ENCODE results near the gene SHOC2.

Gene SHOC2

DNA sequence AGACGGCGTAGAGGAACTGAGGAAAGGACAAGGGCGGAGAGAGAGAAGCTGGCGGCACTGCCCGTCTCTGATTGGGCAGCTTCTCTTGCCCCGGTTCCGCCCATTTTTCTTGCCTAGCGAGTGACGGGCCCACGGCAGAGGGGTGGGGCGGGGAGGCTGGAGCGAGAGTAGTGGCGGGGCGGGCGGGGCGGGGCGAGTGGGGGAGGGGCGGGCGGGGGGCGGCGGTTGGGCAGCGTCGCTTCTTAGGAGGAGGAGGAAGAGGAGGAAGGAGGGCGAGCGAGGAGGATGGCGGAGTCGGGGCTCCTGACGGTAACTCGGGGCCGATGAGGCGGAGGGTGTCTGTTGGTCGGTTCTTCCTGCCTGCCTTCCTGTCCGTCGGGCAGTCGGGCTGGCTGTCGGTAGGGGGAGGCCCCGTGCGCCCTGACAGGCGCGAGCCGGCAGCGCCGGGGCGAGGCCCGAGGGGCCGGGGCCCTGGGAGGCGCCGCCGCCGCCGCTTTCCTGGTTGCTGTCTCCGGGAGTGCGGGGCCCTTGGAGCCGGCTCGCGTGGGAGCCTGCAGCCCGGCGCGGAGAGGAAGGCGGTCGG lies at the start of gene SHOC2:
Gene SHOC2 (plus strand): TSS at position 256 of the 583 bp plus-strand sequence. CDS start 44,755 bp downstream, outside the sequence.
- peak; percentile 57 for DNase-seq (ENCODE audit: low spot score)

DNA sequence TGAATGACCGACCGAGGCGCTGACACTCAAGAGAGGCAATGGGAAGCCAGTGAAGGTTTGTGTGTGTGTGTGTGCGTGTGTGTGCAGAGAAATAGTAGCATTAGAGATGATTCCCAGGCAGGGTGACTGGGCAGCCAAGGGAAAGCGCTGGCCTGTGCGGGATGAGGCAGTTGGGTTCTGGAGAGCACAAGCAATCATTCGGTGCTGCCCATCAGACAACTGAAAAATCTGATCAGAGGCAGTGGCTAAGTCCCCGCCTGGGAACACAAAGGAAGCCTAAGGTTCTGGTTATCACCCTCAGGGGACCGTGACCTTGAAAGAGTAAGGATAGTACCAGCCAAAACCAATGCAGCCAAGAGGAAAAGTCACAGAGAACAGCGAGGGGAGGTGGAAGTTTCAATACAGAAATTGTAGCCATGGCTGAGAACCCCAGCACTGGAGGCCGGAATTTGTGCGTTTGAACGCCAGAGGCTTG lies 48.5 kb upstream of the SHOC2 start:
- no peak for DNase-seq (ENCODE audit: low spot score)

DNA sequence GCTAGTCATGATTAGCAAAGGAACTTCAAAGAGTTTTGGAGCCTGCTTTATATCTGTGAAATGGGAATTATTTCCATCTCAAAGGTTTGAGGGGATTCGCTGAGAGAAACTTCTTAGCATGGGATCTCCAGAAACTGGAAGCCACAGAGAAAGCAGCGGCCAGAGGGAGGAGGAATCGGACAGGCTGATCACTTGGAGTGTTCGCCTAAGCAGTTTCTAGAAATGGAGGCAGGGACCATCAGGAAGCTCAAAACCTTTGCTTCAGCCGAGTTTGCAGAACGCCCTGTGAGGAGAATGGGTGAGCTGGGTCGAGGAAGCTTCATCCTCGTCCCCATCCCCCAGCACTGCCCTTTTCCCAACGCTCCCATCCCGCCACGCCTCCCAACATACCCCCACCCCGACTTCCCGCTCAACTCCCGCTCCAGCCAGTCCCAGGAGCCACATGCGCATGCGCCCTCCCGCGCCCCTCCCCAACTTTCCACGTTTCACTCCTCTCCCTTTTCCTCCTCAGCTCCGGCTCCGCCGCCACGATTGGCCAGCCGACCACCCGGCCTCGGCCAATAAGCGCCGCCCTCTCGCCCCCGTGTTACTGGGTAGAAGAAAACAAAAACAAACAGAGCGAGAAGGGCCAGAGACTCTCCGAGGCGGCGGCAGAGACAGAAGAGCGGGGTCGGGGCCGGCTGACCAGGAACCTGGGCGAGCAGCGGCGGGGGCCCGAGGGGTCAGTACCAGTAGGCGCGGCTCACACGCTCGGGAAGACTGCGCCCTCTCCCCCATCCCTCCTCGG lies 47.9 kb upstream of the SHOC2 start, which contains the start of gene PDCD4:
Gene PDCD4 (plus strand): TSS at position 631 of the 787 bp plus-strand sequence. CDS start 4,100 bp downstream, outside the sequence.
- peak; percentile 92 for DNase-seq (ENCODE audit: low spot score)

DNA sequence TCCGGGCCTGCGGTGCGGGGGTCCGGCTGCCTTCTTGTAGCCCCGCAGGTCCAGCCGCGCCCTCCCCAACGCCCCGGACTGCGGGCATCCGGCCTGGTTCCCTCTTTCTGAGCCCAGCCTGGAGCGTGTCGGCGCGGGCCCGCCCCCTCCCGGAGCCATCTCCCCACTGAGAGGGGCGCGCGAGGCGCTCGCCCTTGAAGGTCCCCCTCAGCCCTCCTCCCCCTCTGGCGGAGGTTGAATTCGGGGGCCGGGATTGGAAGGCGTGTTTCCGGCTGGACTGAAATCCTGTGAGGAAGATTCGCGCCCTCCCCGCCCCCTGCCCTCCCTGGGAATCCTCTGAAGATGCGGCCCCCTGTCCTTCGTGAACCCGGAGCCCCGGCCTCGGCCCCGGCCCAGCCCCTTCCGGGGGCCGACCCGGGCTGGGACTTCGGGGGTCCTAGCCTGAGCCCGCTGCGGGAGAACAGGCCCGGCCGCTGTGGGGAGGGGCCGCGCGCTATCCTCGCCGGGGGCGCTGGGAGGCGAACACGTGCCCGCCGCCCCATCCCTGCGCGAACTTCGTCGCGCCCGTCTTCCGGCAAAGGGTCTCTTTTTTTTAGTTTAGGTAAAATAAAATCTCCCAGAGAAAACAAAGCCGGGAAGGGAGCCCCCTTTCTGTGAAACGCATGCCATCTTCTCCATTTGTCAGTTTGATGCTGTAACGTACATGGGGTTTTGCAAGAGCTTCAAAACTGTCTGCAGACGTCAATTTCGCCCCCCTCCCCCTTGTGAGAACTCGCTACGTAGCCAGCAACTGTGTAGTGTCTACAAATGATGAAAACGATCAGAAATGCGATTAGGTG lies 47.0 kb upstream of the SHOC2 start:
- DNase-seq (ENCODE audit: low spot score): peak; percentile 28

DNA sequence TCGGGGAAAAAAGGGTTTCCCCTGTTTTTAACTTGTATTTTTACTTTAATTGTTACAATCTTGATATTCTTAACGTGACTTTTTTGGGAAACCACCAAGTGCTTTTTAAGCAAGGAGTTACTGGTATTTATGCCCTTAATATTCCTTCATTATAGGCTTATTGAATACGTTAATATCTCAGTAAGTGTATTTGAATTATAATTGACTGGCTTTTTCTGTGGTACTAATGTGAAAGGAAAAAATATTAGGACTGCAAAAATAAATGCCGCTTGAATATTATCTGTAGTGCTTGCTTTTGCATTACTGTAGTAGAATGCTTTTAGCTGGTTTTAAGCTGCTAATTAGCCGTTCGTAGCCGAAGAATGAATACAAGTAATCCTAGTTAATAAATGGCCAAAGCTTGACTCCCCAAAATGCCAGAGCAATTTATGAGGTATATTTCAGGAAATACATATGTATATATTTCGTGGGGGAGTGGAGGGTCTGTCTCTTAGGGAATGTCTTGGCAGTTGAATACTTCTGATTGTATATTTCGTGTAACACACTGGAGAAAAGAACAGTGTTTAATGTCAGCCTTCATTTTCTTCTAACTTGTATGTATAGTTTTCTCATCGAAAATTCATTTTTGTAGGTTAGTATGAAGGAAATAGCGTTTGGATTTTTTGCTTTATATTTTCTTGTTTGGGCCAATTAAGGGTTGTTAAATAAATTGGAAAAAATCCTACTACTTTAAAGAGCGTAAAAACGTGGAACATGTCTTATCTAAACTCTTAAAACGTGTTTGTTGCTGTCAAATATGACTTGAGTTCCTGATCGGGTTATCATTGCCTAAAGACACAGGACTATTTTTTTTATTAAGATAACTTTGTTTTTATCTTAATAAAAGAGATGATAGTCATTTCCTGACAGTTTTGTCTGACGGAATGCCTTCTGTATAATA lies 46.1 kb upstream of the SHOC2 start:
- no peak for DNase-seq (ENCODE audit: low spot score)

DNA sequence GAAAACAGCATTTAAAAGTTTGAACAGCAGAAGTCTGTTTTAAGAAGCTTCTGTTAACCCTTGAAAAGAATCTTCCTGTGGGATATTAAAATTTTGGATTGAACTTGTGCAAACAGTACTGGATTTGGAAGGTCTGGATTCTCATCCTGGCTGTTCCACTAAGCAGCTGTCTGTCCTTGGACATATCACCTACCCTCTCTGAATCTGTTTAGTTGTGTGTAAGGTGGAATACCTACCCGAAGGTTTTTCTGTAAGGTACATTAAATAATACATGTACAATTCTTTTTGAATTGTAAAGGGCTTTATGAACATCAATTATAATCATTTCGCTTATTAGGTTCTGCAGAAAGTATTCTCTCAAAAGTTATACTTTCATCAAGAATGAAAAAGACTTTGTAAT lies 45.5 kb upstream of the SHOC2 start:
- no peak for DNase-seq (ENCODE audit: low spot score)

DNA sequence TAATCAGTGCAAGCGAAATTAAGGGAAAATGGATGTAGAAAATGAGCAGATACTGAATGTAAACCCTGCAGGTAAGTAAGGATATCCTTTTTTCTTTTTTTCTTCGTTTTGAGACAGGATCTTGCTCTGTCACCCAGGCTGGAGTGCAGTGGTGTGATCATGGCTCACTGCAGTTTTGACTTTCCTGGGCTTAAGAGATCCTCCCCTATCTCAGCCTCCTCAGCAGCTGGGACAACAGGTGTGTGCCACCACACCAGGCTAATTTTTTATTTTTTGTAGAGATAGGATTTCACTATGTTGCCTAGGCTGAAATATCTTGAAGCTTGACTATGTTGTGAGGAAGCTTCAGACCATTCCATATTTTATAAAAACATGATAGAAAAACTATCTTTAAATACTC lies 43.4 kb upstream of the SHOC2 start:
- DNase-seq (ENCODE audit: low spot score): no peak

DNA sequence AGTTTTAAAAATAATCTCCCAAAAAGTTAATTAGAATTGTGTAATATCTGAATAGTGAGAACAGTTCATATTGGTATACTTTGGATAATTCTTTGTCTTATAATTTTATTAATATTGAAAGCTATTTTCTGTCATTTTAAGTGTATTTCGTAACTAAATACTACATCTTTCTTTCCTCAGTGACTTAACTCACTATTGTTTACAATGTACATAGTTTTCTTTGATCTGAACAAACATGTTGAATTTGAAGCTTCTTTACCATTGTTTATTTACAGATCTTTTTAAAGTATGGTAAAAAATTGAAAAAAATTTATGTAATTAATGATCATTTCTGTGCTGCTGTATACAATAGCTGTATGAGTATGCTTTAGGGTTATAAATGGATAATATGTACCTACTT lies 42.6 kb upstream of the SHOC2 start:
- DNase-seq (ENCODE audit: low spot score): no peak

DNA sequence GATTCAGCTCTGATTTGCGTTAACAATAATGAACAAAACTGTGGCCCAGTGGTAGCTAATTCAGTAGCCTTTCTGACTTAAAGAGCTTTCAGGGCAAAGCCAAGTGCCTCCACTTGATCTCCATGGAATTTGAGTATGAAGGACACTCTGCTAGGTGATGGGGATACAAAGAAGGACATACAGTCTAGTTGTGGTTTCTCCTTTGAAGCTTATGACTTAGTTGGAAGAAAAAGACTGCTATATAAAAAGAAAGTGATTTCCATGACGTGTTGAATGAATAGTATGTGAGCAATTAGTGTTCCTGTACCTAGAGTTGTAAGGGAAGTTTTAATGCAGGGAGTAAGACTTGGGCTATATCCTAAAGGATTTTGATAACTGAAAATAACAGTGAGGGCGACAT lies 39.4 kb upstream of the SHOC2 start:
- no peak for DNase-seq (ENCODE audit: low spot score)

DNA sequence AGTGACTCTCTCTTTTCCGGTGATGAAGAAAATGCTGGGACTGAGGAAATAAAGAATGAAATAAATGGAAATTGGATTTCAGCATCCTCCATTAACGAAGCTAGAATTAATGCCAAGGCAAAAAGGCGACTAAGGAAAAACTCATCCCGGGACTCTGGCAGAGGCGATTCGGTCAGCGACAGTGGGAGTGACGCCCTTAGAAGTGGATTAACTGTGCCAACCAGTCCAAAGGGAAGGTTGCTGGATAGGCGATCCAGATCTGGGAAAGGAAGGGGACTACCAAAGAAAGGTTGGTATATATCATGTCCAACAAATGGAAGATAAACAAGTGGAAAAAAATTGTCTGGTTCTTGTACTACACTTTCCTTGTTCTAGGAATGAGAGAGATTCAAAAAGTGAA lies 38.2 kb upstream of the SHOC2 start:
- no peak for DNase-seq (ENCODE audit: low spot score)

DNA sequence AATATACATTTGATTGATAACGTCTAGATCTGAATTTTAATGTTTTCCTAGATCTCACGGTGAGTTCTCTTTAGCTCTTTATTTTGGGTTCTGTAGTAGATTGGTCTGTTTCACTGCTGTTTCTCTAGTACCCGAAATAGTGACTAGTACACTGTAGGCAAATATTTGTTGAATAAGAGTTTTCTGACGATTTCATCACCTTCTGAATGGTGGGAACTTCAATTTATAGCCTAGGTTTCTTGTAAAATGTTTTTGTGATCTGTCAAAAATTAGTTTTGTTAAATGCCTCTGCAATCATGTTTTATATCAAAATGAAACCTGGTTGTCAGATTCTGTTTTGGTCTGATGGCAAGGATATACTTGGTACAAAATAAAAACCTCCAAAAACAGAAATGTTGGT lies 37.5 kb upstream of the SHOC2 start:
- no peak for DNase-seq (ENCODE audit: low spot score)

DNA sequence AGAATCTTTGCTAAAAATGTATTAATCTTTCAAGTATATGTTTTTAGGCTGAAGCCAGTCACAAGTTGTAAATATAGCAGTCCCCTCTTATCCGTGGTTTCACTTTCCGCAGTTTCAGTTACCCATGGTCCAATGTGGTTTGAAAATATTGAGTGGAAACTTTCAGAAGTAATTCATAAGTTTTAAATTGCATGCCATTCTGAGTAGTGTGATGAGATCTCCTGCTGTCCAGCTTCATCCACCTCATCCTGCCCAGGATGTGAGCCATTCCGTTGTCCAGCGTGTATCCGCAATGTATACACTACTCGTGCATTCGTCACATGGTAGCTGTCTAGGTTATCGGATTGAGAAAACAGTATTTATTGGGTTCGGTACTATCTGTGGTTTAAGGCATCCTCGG lies 35.5 kb upstream of the SHOC2 start:
- no peak for DNase-seq (ENCODE audit: low spot score)

DNA sequence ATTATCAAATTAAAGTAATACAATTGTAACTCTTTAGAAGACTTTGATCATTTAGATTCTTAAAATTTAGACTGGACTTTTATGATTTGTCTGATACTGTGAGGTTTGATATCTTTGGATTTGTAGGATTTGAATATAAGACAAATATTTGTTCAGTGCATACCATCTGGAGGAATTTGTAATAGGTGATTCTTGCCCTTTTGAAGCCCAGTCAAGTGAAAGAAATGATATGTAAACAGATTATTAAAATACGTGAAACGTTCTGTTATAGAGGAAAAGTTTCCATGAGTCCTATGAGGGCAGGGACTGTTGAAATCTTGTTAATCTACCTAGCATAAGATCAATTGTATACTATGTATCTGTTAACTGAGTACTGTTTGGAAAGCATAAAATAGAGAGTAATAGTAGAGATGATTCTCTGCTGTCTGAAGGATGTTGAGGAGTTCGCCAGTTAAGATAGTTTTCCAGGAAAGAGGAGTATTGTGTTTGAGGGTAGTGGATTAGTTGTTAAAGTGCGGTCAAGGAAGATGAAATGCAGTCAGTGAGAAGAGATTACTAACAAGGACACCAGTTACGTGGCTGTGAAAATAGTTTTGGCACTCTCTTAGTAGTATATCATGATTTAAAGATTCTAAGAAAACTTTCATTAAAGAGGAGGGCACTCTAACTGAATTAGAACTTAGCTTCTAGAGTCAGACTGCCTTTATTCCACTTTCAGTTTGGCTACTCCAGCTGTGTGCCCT lies 33.3 kb upstream of the SHOC2 start:
- no peak for DNase-seq (ENCODE audit: low spot score)

DNA sequence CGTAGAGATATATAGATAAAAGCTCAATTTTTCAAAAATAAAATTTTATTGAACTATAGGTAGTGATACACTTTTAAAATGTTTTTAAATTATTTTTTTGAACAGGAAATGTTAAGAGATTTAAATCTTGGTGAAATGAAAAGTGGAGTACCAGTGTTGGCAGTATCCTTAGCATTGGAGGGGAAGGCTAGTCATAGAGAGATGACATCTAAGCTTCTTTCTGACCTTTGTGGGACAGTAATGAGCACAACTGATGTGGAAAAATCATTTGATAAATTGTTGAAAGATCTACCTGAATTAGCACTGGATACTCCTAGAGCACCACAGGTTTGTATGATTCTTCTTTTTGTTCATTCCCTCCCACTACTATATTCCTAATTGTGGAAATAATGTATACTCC lies 31.8 kb upstream of the SHOC2 start:
- no peak for DNase-seq (ENCODE audit: low spot score)

DNA sequence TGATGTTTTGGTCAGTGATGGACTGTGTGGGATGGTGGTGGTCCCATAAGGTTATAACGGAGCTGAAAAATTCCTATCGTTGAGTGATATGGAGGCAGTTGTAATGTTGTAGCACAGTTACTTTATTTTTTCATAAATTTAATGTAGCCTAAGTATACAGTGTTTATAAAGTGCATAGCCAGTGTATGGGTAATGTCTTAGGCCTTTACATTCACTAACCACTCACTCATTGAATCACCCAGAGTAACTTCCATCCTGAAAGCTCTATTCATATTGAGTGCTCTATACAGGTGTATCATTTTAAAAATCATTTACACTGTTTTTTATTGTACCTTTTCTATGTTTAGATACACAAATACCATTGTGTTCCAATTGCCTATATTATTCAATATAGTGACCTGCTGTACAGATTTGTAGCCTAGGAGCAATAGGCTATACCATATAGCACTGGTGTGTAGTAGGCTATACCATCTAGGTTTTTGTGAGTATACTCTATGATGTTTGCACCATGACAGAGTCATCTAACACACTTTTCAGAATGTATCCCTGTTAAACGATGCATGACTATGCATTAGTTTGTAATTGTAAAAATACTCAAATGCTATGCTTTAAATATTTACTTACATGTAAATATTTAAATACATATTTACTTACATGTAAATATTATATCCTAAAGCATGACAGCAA lies 26.7 kb upstream of the SHOC2 start:
- DNase-seq (ENCODE audit: low spot score): no peak

DNA sequence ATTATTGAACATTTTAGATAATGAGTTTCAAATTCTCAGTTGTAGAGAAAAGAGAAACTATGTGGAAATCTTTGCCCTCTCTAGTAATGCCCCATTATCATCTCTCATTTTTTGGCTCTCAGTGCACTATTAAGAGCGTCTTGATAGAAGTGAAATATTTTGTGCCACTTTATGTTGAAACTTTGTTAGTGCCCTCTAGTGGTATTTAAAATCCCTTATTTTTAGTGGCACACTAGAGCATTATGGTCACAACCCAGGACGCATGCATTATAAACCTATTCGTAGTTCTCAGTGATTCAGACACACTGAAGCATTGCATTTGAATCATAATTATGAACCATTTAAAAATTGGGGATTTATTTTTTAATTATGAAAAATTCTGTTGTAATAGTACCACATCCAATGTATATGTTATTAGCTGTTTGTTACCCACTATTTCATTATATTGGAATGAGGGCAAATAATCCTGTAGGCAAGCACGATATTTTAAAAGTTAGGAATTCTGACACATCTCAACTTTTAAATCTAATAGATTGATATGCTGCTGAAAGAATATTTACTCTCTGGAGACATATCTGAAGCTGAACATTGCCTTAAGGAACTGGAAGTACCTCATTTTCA lies 25.7 kb upstream of the SHOC2 start:
- DNase-seq (ENCODE audit: low spot score): no peak

DNA sequence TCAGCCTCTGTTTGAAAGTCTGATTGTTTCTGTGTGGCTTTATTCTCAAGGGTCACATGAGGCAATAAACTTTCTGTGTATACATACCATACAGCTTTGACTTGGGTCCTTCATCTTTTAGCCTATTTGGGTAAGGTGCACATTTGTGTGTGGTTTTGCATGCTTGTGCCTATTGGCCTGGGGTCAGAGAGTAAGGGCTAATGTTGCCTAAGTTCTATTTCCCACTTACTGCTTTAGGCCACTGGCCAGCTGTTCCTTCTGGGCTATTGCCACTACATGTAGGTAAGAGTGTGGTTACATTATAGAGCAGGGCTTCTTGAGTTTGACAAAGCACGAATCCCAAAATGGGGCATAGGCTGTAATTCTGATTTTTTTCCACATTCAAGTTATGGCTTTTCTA lies 22.2 kb upstream of the SHOC2 start:
- no peak for DNase-seq (ENCODE audit: low spot score)

DNA sequence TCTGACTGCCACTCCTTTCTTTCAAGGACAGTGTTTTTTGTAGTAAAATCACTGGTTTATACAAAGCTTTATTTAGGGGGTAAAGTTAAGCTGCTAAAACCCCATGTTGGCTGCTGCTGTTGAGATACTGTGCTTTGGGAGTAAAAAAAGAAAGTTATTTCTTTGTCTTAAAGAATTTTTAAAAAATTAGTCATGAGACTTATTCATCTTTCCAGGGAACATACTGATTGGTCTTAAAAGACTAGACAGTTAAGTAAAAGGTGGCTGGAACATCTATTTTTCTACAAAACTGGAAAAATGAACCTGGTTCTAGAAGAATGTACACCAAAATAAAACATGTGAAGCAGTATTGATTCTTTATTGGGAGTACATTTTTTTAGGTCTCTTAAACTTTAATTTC lies 21.0 kb upstream of the SHOC2 start:
- no peak for DNase-seq (ENCODE audit: low spot score)

DNA sequence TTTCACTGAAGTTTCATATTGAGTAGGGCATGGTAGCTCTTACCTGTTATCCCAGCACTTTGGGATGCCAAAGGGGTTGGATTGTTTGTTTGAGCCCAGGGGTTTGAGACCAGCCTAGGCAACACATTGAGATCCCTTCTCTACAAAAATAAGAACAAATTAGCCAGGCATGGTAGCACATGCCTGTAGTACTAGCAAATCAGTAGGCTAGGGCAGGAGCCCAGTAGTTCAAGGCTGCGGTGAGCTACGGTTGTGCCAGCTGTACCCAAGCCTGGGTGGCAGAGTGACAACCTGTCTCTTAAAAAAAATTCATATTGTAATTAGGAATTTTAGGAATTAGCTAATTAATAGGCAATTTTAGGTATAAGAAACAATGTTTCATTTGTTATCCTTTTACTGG lies 18.4 kb upstream of the SHOC2 start:
- no peak for DNase-seq (ENCODE audit: low spot score)
